GM10266 (cell line): ENCODE results near the gene GSTT2B.
"Not testable (repeated sequence)": the region's sequence is repeated elsewhere in the genome, so short reads cannot be mapped to it uniquely, and the experiment has no call there.

ENCODE experiments used
- DNase-seq: peaks from one replicate; pipeline ENCODE4 v3.0.0; 2012; ENCODE audit errors: extremely low spot score
- CTCF ChIP-seq: IDR thresholded peaks from 2 replicates; pipeline ENCODE4 v1.5.1; 2012; ENCODE audit warnings: mild to moderate bottlenecking, low read depth; ENCODE audit not compliant: control insufficient read depth, insufficient read depth; ENCODE audit errors: missing control alignments

The GSTT2B gene

GRCh38 chr22:23961084-23961771, at the start of gene GSTT2B:
TSS of gene GSTT2B (minus strand) at chr22:23961195. CDS start at chr22:23961131, 64 bp downstream.
- not testable (repeated sequence) for DNase-seq

- DNase-seq, result no peak
- TF ChIP-seq CTCF, result no peak
Measured at GRCh38 chr22:24010018-24010391, 49.0 kb upstream of the GSTT2B start.

- no peak for DNase-seq
- no peak for TF ChIP-seq CTCF
Measured at GRCh38 chr22:24009227-24010017, 48.4 kb upstream of the GSTT2B start.

GRCh38 chr22:24008381-24009226, 47.6 kb upstream of the GSTT2B start:
- no peak for DNase-seq
- TF ChIP-seq CTCF, result no peak

- no peak for TF ChIP-seq CTCF
- DNase-seq, result no peak
Measured at GRCh38 chr22:24008022-24008283, 47.0 kb upstream of the GSTT2B start.

GRCh38 chr22:24007253-24008021, 46.4 kb upstream of the GSTT2B start:
- DNase-seq, result no peak
- TF ChIP-seq CTCF, result no peak

- DNase-seq, result no peak
- TF ChIP-seq CTCF, result no peak
Measured at GRCh38 chr22:24006914-24007214, 45.9 kb upstream of the GSTT2B start.
